ENCODE data around the gene HEXIM1.

HEXIM1 gene

GRCh38 chr17:45131616-45132319 lies 16.5 kb upstream of the HEXIM1 start:
- Histone ChIP-seq H3K27me3 (ENCODE audit: insufficient read depth, low read length) (no peaks in the 10 kb centered on the region), H3K9ac (ENCODE audit: low read depth, low read length) (peak overlapping the region; percentile 58; the same call in 1 of the 2 replicates), H3K9me3 (ENCODE audit: insufficient read depth, low read depth, low read length) (no peaks in the 10 kb centered on the region), H3K4me1 (ENCODE audit: insufficient read depth, low read length) (peaks cover 3% of the 10 kb centered on the region; the same call in 1 of the 2 replicates), H3K27ac (ENCODE audit: low read depth, low read length) (peak overlapping the region; percentile 23; the same call in 1 of the 2 replicates), H3K4me3 (ENCODE audit: low read length) (peak overlapping the region; percentile 63), H3K36me3 (ENCODE audit: insufficient read depth, low read length) (no peaks in the 10 kb centered on the region)
- WGBS = 17% methylated on average over 46 of the region's 46 CpGs

DNA sequence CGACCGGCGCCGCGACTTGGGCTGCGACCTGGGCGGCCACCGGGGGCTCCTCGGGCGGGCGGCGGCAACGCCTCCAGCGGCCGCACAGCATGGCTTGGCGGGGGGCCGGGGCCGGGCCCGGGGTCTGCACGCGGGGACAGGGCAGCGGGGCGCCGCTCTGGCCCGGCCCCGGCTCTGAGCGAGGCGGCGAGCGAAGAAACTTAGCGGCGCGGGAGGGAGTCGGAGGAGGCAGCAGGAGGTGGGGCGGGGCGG lies 16.0 kb upstream of the HEXIM1 start, which contains the start of gene PLCD3:
Gene PLCD3 (minus strand): TSS at position 196 of the 252 bp plus-strand sequence. CDS start 105 bp downstream, at position 91.
- Histone ChIP-seq H3K4me3 (ENCODE audit: low read length) (peak within 1 kb of the TSS; percentile 68), H3K9me3 (ENCODE audit: insufficient read depth, low read depth, low read length) (no peaks in the 10 kb centered on the region), H3K27me3 (ENCODE audit: insufficient read depth, low read length) (no peaks in the 10 kb centered on the region), H3K27ac (ENCODE audit: low read depth, low read length) (peak within 1 kb of the TSS; percentile 67; the same call in 1 of the 2 replicates), H3K4me1 (ENCODE audit: insufficient read depth, low read length) (peaks cover 3% of the 10 kb centered on the region; the same call in 1 of the 2 replicates), H3K36me3 (ENCODE audit: insufficient read depth, low read length) (no peaks in the 10 kb centered on the region), H3K9ac (ENCODE audit: low read depth, low read length) (peak within 1 kb of the TSS; percentile 58; the same call in 1 of the 2 replicates)
- WGBS = under 1% methylated on average over 36 of the region's 36 CpGs

DNA sequence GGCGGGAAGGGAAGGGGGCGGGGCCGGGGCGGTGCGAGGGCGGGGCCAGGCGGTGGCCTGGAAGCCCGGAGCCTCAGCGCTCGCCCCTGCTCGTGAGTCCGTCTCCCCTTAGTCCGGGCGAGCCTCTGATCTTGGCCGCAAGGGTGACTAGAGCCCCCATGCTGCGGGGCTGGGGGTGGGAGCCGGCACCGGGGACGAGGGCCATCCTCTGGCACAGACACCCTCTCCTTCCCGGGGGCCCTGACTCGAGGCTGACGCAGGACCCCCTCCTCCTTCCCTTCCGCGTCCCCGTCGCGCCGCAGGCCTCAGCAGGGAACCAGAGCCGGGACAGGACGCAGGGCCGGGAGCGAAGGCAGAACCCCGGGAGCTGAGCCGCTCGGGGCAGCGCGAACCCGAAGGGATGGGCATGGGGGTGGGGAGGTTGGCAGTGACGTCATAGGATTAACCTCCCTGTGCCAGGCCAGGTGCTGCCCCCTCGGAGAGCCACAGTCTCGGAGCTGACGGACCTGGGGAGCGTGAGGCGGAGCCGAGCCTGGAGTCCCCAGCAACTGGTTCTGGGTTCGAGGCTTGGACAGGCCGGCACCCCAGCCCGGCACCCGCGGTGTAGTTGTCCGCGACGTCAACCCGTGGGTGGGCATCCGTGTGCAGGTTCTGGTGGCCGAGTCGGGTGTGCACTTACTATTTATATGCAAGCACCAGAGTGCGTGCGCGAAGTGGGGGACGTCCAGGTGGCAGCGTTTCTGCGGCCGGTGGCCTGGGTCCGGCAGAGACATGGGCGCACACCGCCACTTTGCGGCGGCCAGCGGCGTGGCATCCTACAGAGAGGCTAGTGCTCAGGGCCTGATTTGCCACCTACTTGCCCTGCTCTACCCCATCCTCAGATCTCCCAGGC lies 15.5 kb upstream of the HEXIM1 start:
- H3K27ac ChIP-seq (ENCODE audit: low read depth, low read length) = peak overlapping the region; percentile 67; the same call in 1 of the 2 replicates
- WGBS = 3% methylated on average over 71 of the region's 71 CpGs
- peak overlapping the region; percentile 68 for H3K4me3 ChIP-seq (ENCODE audit: low read length)
- H3K4me1 ChIP-seq (ENCODE audit: insufficient read depth, low read length) = peaks cover 3% of the 10 kb centered on the region; the same call in 1 of the 2 replicates
- no peak overlapping the region; the same call in 1 of the 2 replicates for H3K9ac ChIP-seq (ENCODE audit: low read depth, low read length)
- H3K27me3 ChIP-seq (ENCODE audit: insufficient read depth, low read length) = no peaks in the 10 kb centered on the region
- H3K36me3 ChIP-seq (ENCODE audit: insufficient read depth, low read length) = no peaks in the 10 kb centered on the region
- H3K9me3 ChIP-seq (ENCODE audit: insufficient read depth, low read depth, low read length) = no peaks in the 10 kb centered on the region

DNA sequence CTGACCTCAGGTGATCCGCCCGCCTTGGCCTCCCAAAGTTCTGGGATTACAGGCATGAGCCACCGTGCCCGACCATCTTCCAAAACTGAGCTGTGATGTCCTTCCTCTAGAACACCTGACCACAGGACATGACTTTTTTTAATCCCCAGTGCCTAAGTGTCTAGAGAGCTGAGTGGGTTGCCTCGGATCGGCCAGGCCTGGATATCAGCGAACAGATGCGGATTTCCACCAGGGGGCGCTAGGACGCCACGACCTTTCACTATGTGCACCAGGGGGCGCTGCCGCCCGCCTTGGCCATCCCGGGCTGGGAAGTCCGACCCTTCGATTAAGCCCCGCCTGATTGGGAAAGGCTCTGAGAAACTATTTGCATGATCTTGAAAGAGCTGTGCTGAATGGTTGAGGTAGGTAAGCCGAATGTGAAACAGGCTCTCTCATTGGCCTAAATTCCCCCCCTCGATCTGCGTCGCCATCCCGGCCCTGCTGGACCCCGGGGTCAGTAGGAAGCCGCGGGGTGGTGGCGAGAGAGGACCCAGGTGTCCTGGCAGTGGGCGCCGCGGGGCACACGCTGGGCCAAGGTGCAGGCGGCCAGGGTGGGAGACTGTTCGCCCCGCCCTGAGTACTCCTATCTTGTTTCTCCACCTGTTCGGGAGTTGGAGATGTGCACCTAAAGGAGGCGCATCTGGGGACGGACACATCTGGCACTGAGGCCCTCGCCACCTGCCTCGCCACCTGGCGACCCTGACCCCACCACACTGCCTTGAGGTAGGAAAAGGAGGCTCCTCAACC lies 12.9 kb upstream of the HEXIM1 start, which contains the start of gene ACBD4:
Gene ACBD4 (plus strand): TSS at position 496 of the 786 bp plus-strand sequence. CDS start 458 bp downstream, outside the sequence.
- H3K27me3 ChIP-seq (ENCODE audit: insufficient read depth, low read length) = no peaks in the 10 kb centered on the region
- H3K9ac ChIP-seq (ENCODE audit: low read depth, low read length) = peak within 1 kb of the TSS; percentile 46
- peak within 1 kb of the TSS; percentile 61 for H3K4me3 ChIP-seq (ENCODE audit: low read length)
- no peak within 1 kb of the TSS for H3K27ac ChIP-seq (ENCODE audit: low read depth, low read length)
- no peaks in the 10 kb centered on the region for H3K36me3 ChIP-seq (ENCODE audit: insufficient read depth, low read length)
- H3K4me1 ChIP-seq (ENCODE audit: insufficient read depth, low read length) = no peaks in the 10 kb centered on the region
- H3K9me3 ChIP-seq (ENCODE audit: insufficient read depth, low read depth, low read length) = no peaks in the 10 kb centered on the region
- 24% methylated on average over 40 of the region's 40 CpGs for whole genome bisulfite sequencing

DNA sequence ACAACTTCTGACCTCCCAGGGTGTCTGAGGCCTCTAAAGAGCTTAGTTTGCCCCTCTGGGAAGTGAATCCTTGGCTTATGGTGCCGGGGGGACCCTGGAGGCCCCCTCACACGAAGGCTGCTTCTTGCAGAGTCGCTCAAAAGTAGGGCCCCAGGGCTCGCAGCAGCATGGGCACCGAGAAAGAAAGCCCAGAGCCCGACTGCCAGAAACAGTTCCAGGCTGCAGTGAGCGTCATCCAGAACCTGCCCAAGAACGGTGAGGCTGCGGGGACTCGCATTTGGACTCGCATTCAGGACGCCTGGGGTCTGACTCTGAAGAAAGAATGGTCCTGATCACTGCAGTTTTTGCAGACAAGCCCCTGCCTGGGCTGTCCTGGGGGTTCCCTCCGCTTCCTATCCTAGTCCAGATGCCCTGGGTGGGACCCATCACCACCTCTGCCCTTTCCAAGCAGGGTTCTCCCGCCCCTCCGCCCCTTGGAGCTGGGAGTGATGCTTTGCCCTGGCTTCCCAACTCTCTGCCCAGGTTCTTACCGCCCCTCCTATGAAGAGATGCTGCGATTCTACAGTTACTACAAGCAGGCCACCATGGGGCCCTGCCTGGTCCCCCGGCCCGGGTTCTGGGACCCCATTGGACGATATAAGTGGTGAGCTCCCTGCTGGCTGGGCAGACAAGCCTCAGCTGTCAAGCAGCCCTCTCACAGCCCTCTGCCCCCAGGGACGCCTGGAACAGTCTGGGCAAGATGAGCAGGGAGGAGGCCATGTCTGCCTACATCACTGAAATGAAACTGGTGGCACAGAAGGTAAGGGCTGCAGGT lies 12.1 kb upstream of the HEXIM1 start:
- H3K27me3 ChIP-seq (ENCODE audit: insufficient read depth, low read length) = no peaks in the 10 kb centered on the region
- no peaks in the 10 kb centered on the region for H3K36me3 ChIP-seq (ENCODE audit: insufficient read depth, low read length)
- H3K4me1 ChIP-seq (ENCODE audit: insufficient read depth, low read length) = no peaks in the 10 kb centered on the region
- H3K4me3 ChIP-seq (ENCODE audit: low read length) = peak overlapping the region; percentile 61
- peak overlapping the region; percentile 46 for H3K9ac ChIP-seq (ENCODE audit: low read depth, low read length)
- no peaks in the 10 kb centered on the region for H3K9me3 ChIP-seq (ENCODE audit: insufficient read depth, low read depth, low read length)
- no peak overlapping the region for H3K27ac ChIP-seq (ENCODE audit: low read depth, low read length)
- WGBS = 88% methylated on average over 21 of the region's 21 CpGs

GRCh38 chr17:45136846-45137560 lies 11.3 kb upstream of the HEXIM1 start:
- no peak overlapping the region for H3K9ac ChIP-seq (ENCODE audit: low read depth, low read length)
- no peaks in the 10 kb centered on the region for H3K36me3 ChIP-seq (ENCODE audit: insufficient read depth, low read length)
- no peaks in the 10 kb centered on the region for H3K4me1 ChIP-seq (ENCODE audit: insufficient read depth, low read length)
- H3K27me3 ChIP-seq (ENCODE audit: insufficient read depth, low read length) = no peaks in the 10 kb centered on the region
- no peak overlapping the region for H3K27ac ChIP-seq (ENCODE audit: low read depth, low read length)
- H3K4me3 ChIP-seq (ENCODE audit: low read length) = no peak overlapping the region
- no peaks in the 10 kb centered on the region for H3K9me3 ChIP-seq (ENCODE audit: insufficient read depth, low read depth, low read length)
- 88% methylated on average over 11 of the region's 12 CpGs for WGBS

DNA sequence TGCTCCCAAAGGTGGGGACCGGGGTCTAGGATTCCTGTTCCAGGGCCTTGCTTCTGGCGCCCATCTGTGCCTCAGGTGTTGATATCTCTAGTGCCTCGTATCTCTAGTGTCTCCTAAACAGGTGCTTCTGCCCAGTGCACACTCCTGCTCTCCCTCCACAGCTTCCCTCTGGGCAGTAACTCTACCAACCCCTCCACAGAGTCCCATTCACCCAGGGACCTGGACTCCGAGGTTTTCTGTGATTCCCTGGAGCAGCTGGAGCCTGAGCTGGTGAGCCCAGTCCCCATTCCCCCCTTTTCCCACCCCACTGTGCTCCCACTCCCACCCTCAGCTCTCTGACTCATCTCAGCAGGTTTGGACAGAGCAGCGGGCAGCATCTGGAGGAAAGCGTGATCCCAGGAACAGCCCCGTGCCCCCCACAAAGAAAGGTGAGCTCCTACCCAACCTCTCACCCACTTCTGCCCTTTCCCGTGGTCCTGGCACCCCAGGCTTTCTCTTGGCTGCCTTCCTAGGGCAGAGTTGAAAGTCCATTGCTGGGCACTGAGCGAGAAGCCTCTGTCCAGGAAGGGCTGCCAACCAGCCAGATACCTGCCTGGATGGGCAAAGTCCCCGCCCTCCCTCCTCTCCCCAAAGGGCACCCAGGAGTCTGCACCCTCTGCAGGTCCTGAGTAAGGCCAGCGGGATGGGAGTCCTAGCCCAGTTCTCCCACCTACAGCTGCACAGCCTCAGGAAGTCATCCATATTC lies 10.5 kb upstream of the HEXIM1 start:
- H3K27me3 ChIP-seq (ENCODE audit: insufficient read depth, low read length) = no peaks in the 10 kb centered on the region
- no peaks in the 10 kb centered on the region for H3K4me1 ChIP-seq (ENCODE audit: insufficient read depth, low read length)
- H3K9ac ChIP-seq (ENCODE audit: low read depth, low read length) = no peak overlapping the region
- WGBS = 91% methylated on average over 11 of the region's 11 CpGs
- H3K9me3 ChIP-seq (ENCODE audit: insufficient read depth, low read depth, low read length) = no peaks in the 10 kb centered on the region
- H3K27ac ChIP-seq (ENCODE audit: low read depth, low read length) = no peak overlapping the region
- no peak overlapping the region for H3K4me3 ChIP-seq (ENCODE audit: low read length)
- H3K36me3 ChIP-seq (ENCODE audit: insufficient read depth, low read length) = no peaks in the 10 kb centered on the region

GRCh38 chr17:45138911-45139532 lies 9.3 kb upstream of the HEXIM1 start:
- Histone ChIP-seq H3K9ac (ENCODE audit: low read depth, low read length) (no peak overlapping the region), H3K4me1 (ENCODE audit: insufficient read depth, low read length) (peaks cover 6% of the 10 kb centered on the region; the same call in 1 of the 2 replicates), H3K4me3 (ENCODE audit: low read length) (no peak overlapping the region), H3K36me3 (ENCODE audit: insufficient read depth, low read length) (no peaks in the 10 kb centered on the region), H3K27me3 (ENCODE audit: insufficient read depth, low read length) (no peaks in the 10 kb centered on the region), H3K27ac (ENCODE audit: low read depth, low read length) (no peak overlapping the region; the same call in 1 of the 2 replicates), H3K9me3 (ENCODE audit: insufficient read depth, low read depth, low read length) (no peaks in the 10 kb centered on the region)
- 70% methylated on average over 14 of the region's 14 CpGs for WGBS

DNA sequence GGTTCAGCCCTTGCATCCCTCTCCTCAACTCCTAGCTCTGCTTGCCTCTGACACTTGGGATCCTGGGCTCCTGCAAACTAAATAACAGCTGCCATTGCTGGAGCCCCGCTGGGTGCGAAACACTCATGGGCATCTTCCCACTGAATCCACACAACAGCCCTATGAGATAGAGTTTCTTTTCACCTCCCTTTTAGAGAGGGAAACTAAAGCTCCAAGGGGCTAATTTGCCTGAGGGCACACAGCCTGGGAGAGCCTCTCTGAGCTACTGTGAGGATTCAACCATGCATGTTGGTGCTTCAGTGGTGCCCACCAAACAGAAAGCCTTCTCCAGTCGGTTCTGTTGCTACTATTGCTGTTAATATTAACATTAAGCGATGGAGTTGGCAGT lies 8.7 kb upstream of the HEXIM1 start:
- H3K27me3 ChIP-seq (ENCODE audit: insufficient read depth, low read length) = no peaks in the 10 kb centered on the region
- no peak overlapping the region; the same call in 1 of the 2 replicates for H3K27ac ChIP-seq (ENCODE audit: low read depth, low read length)
- no peaks in the 10 kb centered on the region for H3K36me3 ChIP-seq (ENCODE audit: insufficient read depth, low read length)
- H3K4me3 ChIP-seq (ENCODE audit: low read length) = no peak overlapping the region
- H3K9ac ChIP-seq (ENCODE audit: low read depth, low read length) = no peak overlapping the region
- WGBS = 90% methylated on average over 4 of the region's 4 CpGs
- no peaks in the 10 kb centered on the region for H3K9me3 ChIP-seq (ENCODE audit: insufficient read depth, low read depth, low read length)
- H3K4me1 ChIP-seq (ENCODE audit: insufficient read depth, low read length) = peaks cover 6% of the 10 kb centered on the region; the same call in 1 of the 2 replicates
